H9 (cell line): ENCODE data around the gene STPG1. TPM values are rescaled to one million over a fixed set of nuclear protein-coding genes. Genes with fewer than 3 reads are reported as not detected.

ENCODE experiments used
- DNase-seq: peaks from one replicate; pipeline ENCODE4 v3.0.0-alpha.2; 2017
- H2AFZ ChIP-seq: one replicate; pipeline ENCODE4 v1.6.1; 2013; ENCODE audit warnings: mild to moderate bottlenecking, low read length, control low read depth, moderate library complexity
- H2AK5ac ChIP-seq: 2 replicates; pipeline ENCODE4 v1.6.1; 2013; ENCODE audit warnings: low read length, control low read depth, mixed read lengths; ENCODE audit not compliant: insufficient read length
- H2BK120ac ChIP-seq: one replicate; pipeline ENCODE4 v1.6.1; 2013; ENCODE audit warnings: low read depth, mild to moderate bottlenecking, low read length, control low read depth, inconsistent platforms; ENCODE audit not compliant: poor library complexity, severe bottlenecking
- H2BK12ac ChIP-seq: 2 replicates; pipeline ENCODE4 v1.6.1; 2013; ENCODE audit warnings: low read length, control low read depth, mixed read lengths, low read depth; ENCODE audit not compliant: insufficient read length
- H2BK15ac ChIP-seq: 2 replicates; pipeline ENCODE4 v1.6.1; 2013; ENCODE audit warnings: low read depth, low read length, control low read depth
- H2BK20ac ChIP-seq: one replicate; pipeline ENCODE4 v1.6.1; 2013; ENCODE audit warnings: low read depth, mild to moderate bottlenecking, low read length, control low read depth, inconsistent platforms; ENCODE audit not compliant: poor library complexity, severe bottlenecking
- H2BK5ac ChIP-seq: 2 replicates; pipeline ENCODE4 v1.6.1; 2013; ENCODE audit warnings: low read length, control low read depth, mixed read lengths; ENCODE audit not compliant: insufficient read length
- H3K14ac ChIP-seq: 2 replicates; pipeline ENCODE4 v1.6.1; 2013; ENCODE audit warnings: low read length, control low read depth; ENCODE audit not compliant: insufficient read depth
- H3K18ac ChIP-seq: 2 replicates; pipeline ENCODE4 v1.6.1; 2013; ENCODE audit warnings: low read depth, mild to moderate bottlenecking, mixed read lengths, low read length, control low read depth; ENCODE audit not compliant: insufficient read length
- H3K23ac ChIP-seq: 2 replicates; pipeline ENCODE4 v1.6.1; 2013; ENCODE audit warnings: low read length, control low read depth, mixed read lengths, low read depth; ENCODE audit not compliant: insufficient read length
- H3K23me2 ChIP-seq: 2 replicates; pipeline ENCODE4 v1.6.1; 2013; ENCODE audit warnings: low read depth, mild to moderate bottlenecking, mixed read lengths, low read length, control low read depth; ENCODE audit not compliant: insufficient read length, poor library complexity, severe bottlenecking
- H3K27ac ChIP-seq: 2 replicates; pipeline ENCODE4 v1.5.1; 2013; ENCODE audit warnings: low read length, control low read depth, mixed read lengths, low read depth; ENCODE audit not compliant: insufficient read length
- H3K27me3 ChIP-seq: 2 replicates; pipeline ENCODE4 v1.6.1; 2013; ENCODE audit warnings: low read length, control low read depth, inconsistent platforms; ENCODE audit not compliant: insufficient read depth
- H3K4ac ChIP-seq: 2 replicates; pipeline ENCODE4 v1.6.1; 2013; ENCODE audit warnings: low read depth, mild to moderate bottlenecking, control low read depth, inconsistent platforms, low read length, moderate library complexity
- H3K4me1 ChIP-seq: 2 replicates; pipeline ENCODE4 v1.6.1; 2013; ENCODE audit warnings: low read length, control low read depth, inconsistent platforms; ENCODE audit not compliant: insufficient read depth
- H3K4me2 ChIP-seq: 2 replicates; pipeline ENCODE4 v1.6.1; 2013; ENCODE audit warnings: low read length, control low read depth, mixed read lengths; ENCODE audit not compliant: insufficient read length, insufficient read depth
- H3K56ac ChIP-seq: 2 replicates; pipeline ENCODE4 v1.6.1; 2013; ENCODE audit warnings: low read depth, mild to moderate bottlenecking, mixed read lengths, low read length, control low read depth; ENCODE audit not compliant: insufficient read length
- H3K79me1 ChIP-seq: 2 replicates; pipeline ENCODE4 v1.6.1; 2013; ENCODE audit warnings: low read depth, mild to moderate bottlenecking, moderate library complexity, low read length, control low read depth, inconsistent platforms; ENCODE audit not compliant: insufficient read depth, poor library complexity, severe bottlenecking
- H3K79me2 ChIP-seq: 2 replicates; pipeline ENCODE4 v1.6.1; 2013; ENCODE audit warnings: low read length, control low read depth, inconsistent platforms; ENCODE audit not compliant: insufficient read depth
- H3K9ac ChIP-seq: 2 replicates; pipeline ENCODE4 v1.6.1; 2013; ENCODE audit warnings: low read length, control low read depth, mixed read lengths; ENCODE audit not compliant: insufficient read length; ENCODE audit errors: extremely low read depth
- H3K9me3 ChIP-seq: one replicate; pipeline ENCODE4 v1.6.1; 2013; ENCODE audit warnings: low read depth, low read length, inconsistent platforms; ENCODE audit not compliant: control insufficient read depth
- H3T11ph ChIP-seq: one replicate; pipeline ENCODE4 v1.6.1; 2013; ENCODE audit warnings: mild to moderate bottlenecking, low read length, control low read depth, inconsistent platforms
- H4K20me1 ChIP-seq: one replicate; pipeline ENCODE4 v1.6.1; 2013; ENCODE audit not compliant: control insufficient read depth, insufficient read length, insufficient read depth
- H4K5ac ChIP-seq: 2 replicates; pipeline ENCODE4 v1.6.1; 2013; ENCODE audit warnings: low read depth, mild to moderate bottlenecking, mixed read lengths, low read length, control low read depth; ENCODE audit not compliant: insufficient read length
- H4K8ac ChIP-seq: replicated peaks from 2 replicates; pipeline ENCODE4 v1.6.1; 2013; ENCODE audit warnings: low read length, control low read depth, mixed read lengths, low read depth; ENCODE audit not compliant: insufficient read length
- H4K91ac ChIP-seq: 2 replicates; pipeline ENCODE4 v1.6.1; 2013; ENCODE audit warnings: low read depth, mild to moderate bottlenecking, moderate library complexity, mixed read lengths, low read length, control low read depth; ENCODE audit not compliant: insufficient read length
- H3K27ac Mint-ChIP-seq, 3 experiments: 2 replicates in 2 of 3; 3 replicates in 1 of 3; pipeline ENCODE4 v1.8.0; 2020 to 2021; ENCODE audit warnings: mixed read lengths in 3 of 3, mild to moderate bottlenecking in 1 of 3, moderate library complexity in 1 of 3
- H3K27me3 Mint-ChIP-seq: 2 replicates; pipeline ENCODE4 v1.8.0; 2021; ENCODE audit warnings: low read depth, mild to moderate bottlenecking, moderate library complexity, mixed read lengths
- H3K36me3 Mint-ChIP-seq, 3 experiments: 2 replicates in 2 of 3; 3 replicates in 1 of 3; pipeline ENCODE4 v1.8.0; 2020 to 2021; ENCODE audit warnings: low read depth in 3 of 3, mixed read lengths in 3 of 3; ENCODE audit not compliant: insufficient read depth in 1 of 3
- H3K4me1 Mint-ChIP-seq, 2 experiments: 2 replicates each; pipeline ENCODE4 v1.8.0; 2020; ENCODE audit warnings: mixed read lengths in 2 of 2
- H3K4me3 Mint-ChIP-seq, 2 experiments: 2 replicates in 1 of 2; 3 replicates in 1 of 2; pipeline ENCODE4 v1.8.0; 2020 to 2021; ENCODE audit warnings: mild to moderate bottlenecking in 2 of 2, mixed read lengths in 2 of 2, moderate library complexity in 1 of 2
- H3K9me3 Mint-ChIP-seq, 2 experiments: 2 replicates in 1 of 2; 3 replicates in 1 of 2; pipeline ENCODE4 v1.8.0; 2020; ENCODE audit warnings: mild to moderate bottlenecking in 2 of 2, mixed read lengths in 2 of 2, moderate library complexity in 1 of 2
- CTCF ChIP-seq: fragments of 200-600 bp; sonication (generic); conservative IDR thresholded peaks from 3 replicates; pipeline ENCODE4 v1.8.0; 2021; ENCODE audit warnings: antibody characterized with exemption, mild to moderate bottlenecking
- WGBS: extraction: QIAGEN DNeasy Blood & Tissue Kit; methylation state at CpG from one replicate; pipeline ENCODE4 v1.1.7; 2013; ENCODE audit warnings: missing lambda C conversion rate, low lambda C conversion rate, mixed read lengths; ENCODE audit not compliant: insufficient read length; ENCODE audit errors: extremely low coverage; 5-methylcytosine and 5-hydroxymethylcytosine counted together
- total RNA-seq: library from RNA; stranded (reverse); gene quantifications from 2 replicates; pipeline ENCODE4 v1.2.1, GENCODE V29; 2021

The STPG1 gene
- total RNA-seq, 1 experiment from 2014 or later = 8.3 TPM

GRCh38 chr1:24406788-24407187 is 6.8 kb downstream of the STPG1 start:
- no peaks in the 10 kb centered on the region for H4K20me1 ChIP-seq
- no peak overlapping the region for H2AFZ ChIP-seq
- no peaks in the 10 kb centered on the region for H3K9me3 ChIP-seq
- no peaks in the 10 kb centered on the region for H3K27me3 ChIP-seq
- no peak overlapping the region for H3K18ac ChIP-seq
- H4K91ac ChIP-seq = no peak overlapping the region
- H2BK120ac ChIP-seq = no peak overlapping the region
- no peaks in the 10 kb centered on the region for H3K9me3 Mint-ChIP-seq
- H3K23ac ChIP-seq = no peak overlapping the region
- H2BK5ac ChIP-seq = no peak overlapping the region
- no peak overlapping the region for H3K27ac ChIP-seq
- no peaks in the 10 kb centered on the region for H3K79me1 ChIP-seq
- no peak overlapping the region for H2BK20ac ChIP-seq
- H3K56ac ChIP-seq = no peak overlapping the region
- no peaks in the 10 kb centered on the region for H3K27me3 Mint-ChIP-seq
- TF ChIP-seq CTCF = no peak
- DNase-seq = no peak
- H2BK12ac ChIP-seq = no peak overlapping the region
- H3K4me1 ChIP-seq = no peaks in the 10 kb centered on the region
- H3T11ph ChIP-seq = no peak overlapping the region
- H3K79me2 ChIP-seq = no peaks in the 10 kb centered on the region
- H4K8ac ChIP-seq = no peak overlapping the region
- H3K4ac ChIP-seq = no peak overlapping the region
- no peak overlapping the region for H3K14ac ChIP-seq
- no peak overlapping the region for H2AK5ac ChIP-seq
- H3K27ac Mint-ChIP-seq = no peak overlapping the region
- H2BK15ac ChIP-seq = no peak overlapping the region
- no CpG with 5 or more reads among the region's 1 CpG for WGBS
- no peak overlapping the region for H4K5ac ChIP-seq
- H3K4me1 Mint-ChIP-seq = no peaks in the 10 kb centered on the region
- no peak overlapping the region for H3K4me3 Mint-ChIP-seq
- no peaks in the 10 kb centered on the region for H3K23me2 ChIP-seq
- no peak overlapping the region for H3K4me2 ChIP-seq
- 0 out of 7 replicates have a peak, but pooled peaks cover 0 to 5% (median 0%) of the 10 kb centered on the region in 3 experiments for H3K36me3 Mint-ChIP-seq
- H3K9ac ChIP-seq = no peak overlapping the region
